ENCODE measurements around the gene AJAP1.

AJAP1 gene

DNA sequence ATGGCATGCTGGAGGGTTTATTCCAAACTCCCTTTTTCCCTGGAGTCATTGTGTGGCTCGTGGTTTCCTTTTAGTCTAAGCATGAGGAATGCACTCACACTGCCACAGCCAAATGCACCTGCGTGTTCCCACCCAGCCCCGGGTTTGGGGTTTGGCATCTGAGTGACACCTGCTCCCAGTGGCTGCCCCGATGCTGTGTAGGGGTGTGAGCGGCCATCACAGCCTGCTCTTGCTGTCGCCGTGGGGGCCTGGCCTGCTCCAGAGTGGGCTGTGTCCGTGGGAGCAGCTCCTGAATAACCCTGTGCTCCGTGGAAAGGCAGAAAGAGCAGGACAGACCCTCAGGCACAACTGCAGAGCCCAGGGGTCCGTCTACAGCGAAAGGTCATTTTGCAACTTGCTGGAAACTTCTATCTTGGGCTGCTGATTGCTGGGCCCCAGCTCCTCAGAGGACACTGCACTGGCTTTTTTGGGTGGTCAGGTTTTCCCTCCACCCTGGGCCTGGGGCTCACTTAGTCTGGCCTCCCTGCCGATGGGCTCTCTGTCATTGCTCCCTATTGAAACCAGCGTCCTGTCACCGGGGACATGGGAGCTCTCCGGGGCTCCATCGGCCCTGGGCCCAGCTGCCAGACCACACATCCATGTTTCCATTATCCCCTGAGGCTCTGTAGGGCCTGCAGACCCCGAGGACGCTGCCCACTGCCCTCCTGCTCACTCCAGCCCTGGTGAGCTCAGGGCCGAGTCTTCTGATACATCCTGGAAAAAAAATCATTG is 74.1 kb downstream of the AJAP1 start:
- TF ChIP-seq, protein P1, sequence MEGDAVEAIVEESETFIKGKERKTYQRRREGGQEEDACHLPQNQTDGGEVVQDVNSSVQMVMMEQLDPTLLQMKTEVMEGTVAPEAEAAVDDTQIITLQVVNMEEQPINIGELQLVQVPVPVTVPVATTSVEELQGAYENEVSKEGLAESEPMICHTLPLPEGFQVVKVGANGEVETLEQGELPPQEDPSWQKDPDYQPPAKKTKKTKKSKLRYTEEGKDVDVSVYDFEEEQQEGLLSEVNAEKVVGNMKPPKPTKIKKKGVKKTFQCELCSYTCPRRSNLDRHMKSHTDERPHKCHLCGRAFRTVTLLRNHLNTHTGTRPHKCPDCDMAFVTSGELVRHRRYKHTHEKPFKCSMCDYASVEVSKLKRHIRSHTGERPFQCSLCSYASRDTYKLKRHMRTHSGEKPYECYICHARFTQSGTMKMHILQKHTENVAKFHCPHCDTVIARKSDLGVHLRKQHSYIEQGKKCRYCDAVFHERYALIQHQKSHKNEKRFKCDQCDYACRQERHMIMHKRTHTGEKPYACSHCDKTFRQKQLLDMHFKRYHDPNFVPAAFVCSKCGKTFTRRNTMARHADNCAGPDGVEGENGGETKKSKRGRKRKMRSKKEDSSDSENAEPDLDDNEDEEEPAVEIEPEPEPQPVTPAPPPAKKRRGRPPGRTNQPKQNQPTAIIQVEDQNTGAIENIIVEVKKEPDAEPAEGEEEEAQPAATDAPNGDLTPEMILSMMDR (conservative IDR thresholded peaks at IDR 0.05): no peak
- no peak for TF ChIP-seq ZFX (IDR thresholded peaks at IDR 0.05)
- H3K27ac ChIP-seq: no peak overlapping the region

DNA sequence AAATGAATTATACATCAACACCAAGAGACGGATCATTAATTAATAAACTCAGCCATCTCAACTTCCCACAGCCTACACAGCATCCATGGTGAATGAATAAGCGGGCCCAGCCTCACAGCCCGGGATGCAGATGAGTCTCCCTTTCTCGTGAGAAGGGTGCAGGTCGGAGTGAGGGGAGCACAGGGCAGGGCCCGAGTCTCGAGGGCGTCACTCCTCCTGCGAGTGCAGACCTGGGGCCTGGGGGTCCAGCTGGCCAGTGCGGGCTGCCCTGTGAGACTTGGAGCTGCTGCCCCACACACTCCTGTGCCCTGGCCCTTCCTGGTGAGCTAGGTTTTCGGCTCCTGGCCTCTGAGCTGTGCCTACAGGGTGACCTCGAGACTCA is 74.7 kb downstream of the AJAP1 start:
- TF ChIP-seq, protein P1 (conservative IDR thresholded peaks at IDR 0.05): no peak
- no peak for TF ChIP-seq ZFX (IDR thresholded peaks at IDR 0.05)

DNA sequence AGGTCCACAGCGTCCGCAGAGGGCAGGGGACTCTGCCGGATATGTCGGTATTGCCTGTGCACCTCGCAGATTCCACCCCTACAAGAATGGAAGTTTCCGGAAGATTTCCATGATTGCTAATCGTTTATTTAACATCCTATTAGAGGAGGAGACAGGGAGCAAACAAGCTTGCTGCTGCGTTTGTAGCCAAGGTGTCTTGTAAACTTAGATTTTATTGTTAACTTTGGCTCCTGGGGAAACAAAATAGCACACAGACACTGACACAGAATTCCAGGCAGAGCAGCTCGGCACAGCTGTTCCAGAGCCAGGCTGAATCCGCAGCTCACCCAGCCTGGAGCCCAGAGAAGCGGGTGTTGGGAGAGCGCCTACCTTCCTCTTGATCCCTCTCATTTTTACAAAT is 75.7 kb downstream of the AJAP1 start:
- no peak for TF ChIP-seq ZFX (IDR thresholded peaks at IDR 0.05)
- TF ChIP-seq, protein P1 (conservative IDR thresholded peaks at IDR 0.05): no peak
- H3K27ac ChIP-seq: peak overlapping the region; percentile 3; the same call in 1 of the 2 replicates

More for the DNA sequence above, 74.7 kb downstream of the AJAP1 start:
- no peak overlapping the region for H3K27ac ChIP-seq

DNA sequence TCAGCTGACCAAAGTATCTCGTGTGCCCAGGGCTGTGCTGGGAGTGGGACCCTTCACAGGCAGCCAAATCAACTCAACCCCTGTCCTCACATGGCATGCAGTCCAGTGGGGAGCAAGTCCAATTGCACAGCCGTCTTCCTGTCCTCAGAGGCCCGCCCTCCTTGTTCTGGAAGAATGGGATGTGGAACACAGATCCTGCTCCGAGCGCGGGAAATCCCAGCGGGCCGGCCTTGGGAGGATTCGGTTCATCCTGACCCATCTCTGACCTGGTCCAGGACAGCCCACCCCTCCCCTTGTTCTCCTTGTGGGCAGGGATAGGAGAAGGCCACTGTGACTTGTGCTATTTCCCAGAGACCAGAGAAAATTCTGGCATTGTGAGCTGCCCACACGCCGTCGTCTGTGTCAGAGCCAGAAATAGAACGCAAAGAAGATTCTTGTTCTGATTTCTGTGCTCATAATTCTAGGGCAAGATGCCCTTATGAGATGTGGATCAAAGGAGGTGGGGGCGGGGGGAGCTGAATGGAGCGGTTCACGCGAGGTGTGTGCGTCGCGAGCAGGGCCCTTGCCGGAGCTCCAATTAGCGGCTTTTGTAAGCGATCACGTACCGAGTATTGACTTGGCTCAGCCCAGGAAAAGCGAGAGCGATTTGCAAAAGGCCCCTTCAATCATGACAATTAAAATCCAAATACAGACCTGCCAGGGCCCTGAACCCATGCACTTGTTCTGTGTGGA is 79.2 kb downstream of the AJAP1 start:
- TF ChIP-seq, protein P1 (conservative IDR thresholded peaks at IDR 0.05): no peak
- no peak for TF ChIP-seq ZFX (IDR thresholded peaks at IDR 0.05)
- no peak overlapping the region for H3K27ac ChIP-seq

DNA sequence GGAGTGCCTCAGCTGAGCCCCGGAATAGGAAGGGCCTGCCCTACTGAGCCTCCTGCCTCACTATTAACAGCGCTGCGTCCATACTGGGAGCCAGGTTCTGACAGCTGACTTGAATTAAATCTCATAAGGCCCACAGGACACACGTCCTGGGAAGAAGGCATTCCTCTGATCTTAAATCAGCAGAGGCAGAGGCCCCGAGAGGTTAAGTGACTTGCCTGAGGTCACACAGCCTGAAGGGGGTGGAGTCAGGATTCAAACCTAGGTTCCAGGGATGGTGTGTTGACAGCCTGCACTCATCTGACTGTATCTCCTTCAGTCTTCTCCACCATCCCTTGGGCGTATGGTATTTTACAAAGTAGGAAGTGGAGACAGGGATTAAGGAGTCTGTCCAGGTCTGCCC is 79.8 kb downstream of the AJAP1 start:
- no peak for TF ChIP-seq ZFX (IDR thresholded peaks at IDR 0.05)
- TF ChIP-seq, protein P1 (conservative IDR thresholded peaks at IDR 0.05): no peak
- no peak overlapping the region for H3K27ac ChIP-seq

DNA sequence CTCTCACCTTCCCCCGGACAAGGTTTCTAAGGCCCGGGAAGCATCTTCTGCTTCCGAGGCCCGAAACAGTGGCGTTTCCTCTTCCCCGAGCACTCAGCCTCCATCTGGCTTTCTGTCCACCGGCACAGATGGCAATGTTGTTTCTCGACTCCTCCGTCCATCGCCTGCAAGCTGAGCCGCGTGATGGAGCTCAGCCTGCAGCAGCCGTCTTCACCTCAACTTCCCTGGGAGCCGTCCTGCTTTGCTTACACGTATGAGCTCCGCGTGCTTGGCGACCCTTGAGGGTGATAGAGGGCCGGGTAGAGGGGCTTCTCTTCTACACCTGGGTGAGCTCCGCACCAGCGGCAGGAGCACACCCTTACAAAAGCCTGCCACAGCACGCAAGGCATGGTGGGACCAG is 80.4 kb downstream of the AJAP1 start:
- H3K27ac ChIP-seq: no peak overlapping the region
- TF ChIP-seq, protein P1 (conservative IDR thresholded peaks at IDR 0.05): no peak
- no peak for TF ChIP-seq ZFX (IDR thresholded peaks at IDR 0.05)

DNA sequence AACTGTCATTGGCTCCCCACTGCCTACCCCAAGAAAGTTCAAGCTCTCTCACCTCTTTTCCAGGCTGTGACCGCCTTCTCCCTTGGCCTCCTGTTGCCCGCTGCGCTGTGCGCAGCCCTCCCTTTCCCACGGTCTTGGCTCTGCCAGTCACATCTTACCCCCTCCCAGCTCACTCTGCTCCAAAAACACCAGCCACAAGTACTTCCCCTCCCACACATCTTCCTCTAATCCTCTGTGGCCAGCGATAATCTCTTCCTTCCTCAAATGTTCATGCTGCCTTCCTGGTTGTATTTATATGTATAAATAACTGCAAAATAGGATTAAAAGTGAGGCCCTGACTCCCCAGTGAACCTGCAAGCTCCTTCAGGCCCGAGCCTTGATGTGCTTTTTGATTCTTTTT is 81.8 kb downstream of the AJAP1 start:
- H3K27ac ChIP-seq: no peak overlapping the region
- TF ChIP-seq ZFX (IDR thresholded peaks at IDR 0.05): no peak
